Fibroblast of the aortic adventitia (primary cell): ENCODE results near the gene EPHB1. TPM values are rescaled to one million over a fixed set of nuclear protein-coding genes. Genes with fewer than 3 reads are reported as not detected.

Experiments
- DNase-seq: peaks from one replicate; pipeline ENCODE4 v3.0.0-alpha.2; 2010; ENCODE audit warnings: low read depth
- H3K4me3 ChIP-seq: 2 replicates; pipeline ENCODE4 v1.5.1; 2011; ENCODE audit warnings: low read depth, mild to moderate bottlenecking, control low read depth, low read length, moderate library complexity
- CTCF ChIP-seq: IDR thresholded peaks from 2 replicates; pipeline ENCODE4 v1.5.1; 2011; ENCODE audit warnings: mild to moderate bottlenecking, low read length, control low read depth, inconsistent platforms; ENCODE audit not compliant: insufficient read depth
- total RNA-seq: library from RNA; depleted of rRNA; stranded (reverse); fragments of >200 nt; gene quantifications from 2 replicates; pipeline ENCODE4 v1.2.3, GENCODE V29; 2012; ENCODE audit warnings: low replicate concordance

EPHB1 gene
- total RNA-seq, 1 donor = 1.2 TPM

GRCh38 chr3:134928819-134929218 lies 133.8 kb downstream of the EPHB1 start:
- H3K4me3 ChIP-seq = no peak overlapping the region
- DNase-seq = no peak
- no peak for TF ChIP-seq CTCF

GRCh38 chr3:134929976-134930375 lies 134.9 kb downstream of the EPHB1 start:
- no peak for DNase-seq
- no peak for TF ChIP-seq CTCF
- no peak overlapping the region for H3K4me3 ChIP-seq

- DNase-seq = no peak
- no peak overlapping the region for H3K4me3 ChIP-seq
- TF ChIP-seq CTCF = no peak
These were observed 136.2 kb downstream of the EPHB1 start for GRCh38 chr3:134931045-134931785.

- DNase-seq = no peak
- no peak for TF ChIP-seq CTCF
- H3K4me3 ChIP-seq = no peak overlapping the region
These were observed 137.0 kb downstream of the EPHB1 start for GRCh38 chr3:134932035-134932434.

- no peak for TF ChIP-seq CTCF
- H3K4me3 ChIP-seq = no peak overlapping the region
- DNase-seq = no peak
These were observed 138.9 kb downstream of the EPHB1 start for GRCh38 chr3:134933997-134934396.

- H3K4me3 ChIP-seq = no peak overlapping the region
- no peak for TF ChIP-seq CTCF
- no peak for DNase-seq
These were observed 139.9 kb downstream of the EPHB1 start for GRCh38 chr3:134934933-134935332.
